GM12891 (cell line): ENCODE data around the gene ANO10.

Experiments
- DNase-seq: peaks from one replicate; pipeline ENCODE4 v3.0.0; 2011; ENCODE audit warnings: low spot score; ENCODE audit not compliant: insufficient read length
- FAIRE-seq: peaks from 2 replicates; lab custom pipeline; 2011; peaks lifted over from hg19 to GRCh38; lab: Jason Lieb, UNC
- PAX5 ChIP-seq: IDR thresholded peaks from 2 replicates; pipeline ENCODE4 v1.6.1; 2011; ENCODE audit warnings: low read length, moderate library complexity, mild to moderate bottlenecking; ENCODE audit not compliant: insufficient read depth, severe bottlenecking
- POLR2A ChIP-seq: IDR thresholded peaks from 2 replicates; pipeline ENCODE4 v1.6.1; 2011; ENCODE audit warnings: low read depth, low read length, control low read depth
- POLR2AphosphoS5 ChIP-seq: IDR thresholded peaks from 2 replicates; pipeline ENCODE4 v1.6.1; 2011; ENCODE audit warnings: low read depth, low read length, control low read depth
- POU2F2 ChIP-seq: IDR thresholded peaks from 2 replicates; pipeline ENCODE4 v1.6.1; 2011; ENCODE audit warnings: low read depth, mild to moderate bottlenecking, control low read depth, low read length, moderate library complexity
- SPI1 ChIP-seq: IDR thresholded peaks from 2 replicates; pipeline ENCODE4 v1.6.1; 2011; ENCODE audit warnings: low read depth, low read length, control low read depth
- TAF1 ChIP-seq: IDR thresholded peaks from 2 replicates; pipeline ENCODE4 v1.6.1; 2011; ENCODE audit warnings: low read depth, low read length, control low read depth

Gene ANO10

GRCh38 chr3:43647331-43648166, 25.7 kb upstream of the ANO10 start:
- no peak for FAIRE-seq
- no peak for DNase-seq
- TF ChIP-seq POLR2AphosphoS5 (no peak), TAF1 (no peak), POLR2A (no peak), PAX5 (no peak), SPI1 (no peak), POU2F2 (no peak)

DNA sequence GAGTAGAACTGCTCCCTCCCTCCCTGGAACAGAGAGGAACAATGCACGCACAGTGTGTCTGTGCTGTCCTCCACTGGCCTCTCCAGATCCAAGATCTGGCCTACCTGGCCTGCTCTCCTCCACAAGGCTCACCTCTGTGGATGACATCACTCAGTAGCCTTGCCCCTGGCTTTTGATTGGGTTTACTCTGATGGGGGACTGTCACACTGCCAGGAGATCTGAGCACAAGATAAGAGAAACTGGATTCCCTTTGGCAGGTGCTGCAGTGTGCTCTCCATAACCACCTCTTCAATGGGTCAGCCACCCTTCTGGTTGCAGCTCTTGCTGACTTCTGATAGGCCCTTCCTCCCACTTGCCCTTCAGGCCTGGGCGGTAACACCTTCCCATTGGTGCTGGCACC, 22.6 kb upstream of the ANO10 start:
- no peak for TF ChIP-seq SPI1
- TF ChIP-seq PAX5, result no peak
- no peak for TF ChIP-seq POU2F2
- no peak for TF ChIP-seq POLR2A
- no peak for TF ChIP-seq TAF1
- no peak for TF ChIP-seq POLR2AphosphoS5
- DNase-seq, result no peak
- no peak for FAIRE-seq

- DNase-seq (no peak), FAIRE-seq (no peak)
- TF ChIP-seq SPI1 (no peak), POLR2A (no peak), PAX5 (no peak), POLR2AphosphoS5 (no peak), TAF1 (no peak), POU2F2 (no peak)
These were observed 19.7 kb upstream of the ANO10 start for GRCh38 chr3:43641306-43642114.

GRCh38 chr3:43640681-43641080, 18.9 kb upstream of the ANO10 start:
- FAIRE-seq, result no peak
- no peak for TF ChIP-seq SPI1
- TF ChIP-seq TAF1, result no peak
- no peak for TF ChIP-seq PAX5
- no peak for DNase-seq

- FAIRE-seq, result peak; percentile 28
- DNase-seq, result no peak
- TF ChIP-seq SPI1 (no peak), PAX5 (no peak), TAF1 (no peak), POU2F2 (no peak)
These were observed 17.0 kb upstream of the ANO10 start for GRCh38 chr3:43638594-43639447.

GRCh38 chr3:43637702-43638101, 15.9 kb upstream of the ANO10 start:
- no peak for TF ChIP-seq SPI1
- FAIRE-seq (no peak), DNase-seq (no peak)

DNA sequence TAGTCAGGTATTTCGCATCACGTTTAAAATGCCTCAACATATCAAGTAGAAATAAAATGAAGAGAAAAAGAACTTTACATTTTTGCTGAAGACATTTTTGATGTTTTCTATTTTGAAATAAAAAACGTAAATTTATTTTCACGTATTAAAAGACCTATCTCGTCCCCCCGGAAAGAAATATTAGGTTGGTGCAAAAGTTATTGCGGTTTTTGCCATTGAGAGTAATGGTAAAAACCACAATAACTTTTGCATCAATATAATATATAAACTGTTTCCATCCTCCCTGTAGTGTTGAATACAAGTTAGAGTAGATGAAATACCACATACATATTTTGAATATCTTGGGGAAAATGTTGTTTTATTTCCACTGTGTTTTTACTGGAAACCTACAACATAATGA, 11.2 kb upstream of the ANO10 start:
- no peak for FAIRE-seq
- TF ChIP-seq TAF1, result no peak
- TF ChIP-seq PAX5, result no peak
- no peak for TF ChIP-seq POLR2A
- TF ChIP-seq SPI1, result no peak
- TF ChIP-seq POU2F2, result no peak
- TF ChIP-seq POLR2AphosphoS5, result no peak

GRCh38 chr3:43632269-43632733, 10.5 kb upstream of the ANO10 start:
- no peak for FAIRE-seq
- TF ChIP-seq SPI1 (no peak), TAF1 (no peak), PAX5 (no peak), POLR2A (no peak), POU2F2 (no peak), POLR2AphosphoS5 (no peak)
- no peak for DNase-seq

More for the DNA sequence above, 11.2 kb upstream of the ANO10 start:
- no peak for DNase-seq

DNA sequence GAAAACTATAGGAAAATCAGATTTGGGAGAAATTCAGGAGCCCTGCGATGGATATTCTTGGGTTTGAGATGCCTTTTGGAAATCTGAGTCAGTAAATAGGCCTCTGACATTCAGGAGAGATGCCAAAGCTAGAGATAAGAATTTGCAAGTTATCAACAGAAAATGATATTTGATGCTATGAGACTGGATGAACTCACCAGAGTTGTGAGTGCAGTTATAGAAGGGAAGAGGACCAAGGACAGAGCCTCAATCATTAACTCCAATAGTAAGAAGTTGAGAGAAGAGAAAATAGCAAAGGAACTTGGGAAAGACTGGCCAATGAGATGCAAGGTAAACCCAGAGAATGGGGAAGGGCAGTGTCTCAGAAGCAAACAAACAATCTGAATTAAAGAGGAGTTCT, 7.9 kb upstream of the ANO10 start:
- TF ChIP-seq TAF1, result no peak
- TF ChIP-seq SPI1, result no peak
- no peak for TF ChIP-seq PAX5
- no peak for TF ChIP-seq POLR2AphosphoS5
- no peak for TF ChIP-seq POU2F2
- TF ChIP-seq POLR2A, result no peak
- FAIRE-seq (no peak), DNase-seq (no peak)
